Measurements from ENCODE around the gene MLLT11. TPM values are rescaled to one million over a fixed set of nuclear protein-coding genes. Genes with fewer than 3 reads are reported as not detected.

MLLT11 gene
- total and polyA plus RNA-seq, 4 donors: 0.96 to 1.4 (median 1.2) TPM

DNA sequence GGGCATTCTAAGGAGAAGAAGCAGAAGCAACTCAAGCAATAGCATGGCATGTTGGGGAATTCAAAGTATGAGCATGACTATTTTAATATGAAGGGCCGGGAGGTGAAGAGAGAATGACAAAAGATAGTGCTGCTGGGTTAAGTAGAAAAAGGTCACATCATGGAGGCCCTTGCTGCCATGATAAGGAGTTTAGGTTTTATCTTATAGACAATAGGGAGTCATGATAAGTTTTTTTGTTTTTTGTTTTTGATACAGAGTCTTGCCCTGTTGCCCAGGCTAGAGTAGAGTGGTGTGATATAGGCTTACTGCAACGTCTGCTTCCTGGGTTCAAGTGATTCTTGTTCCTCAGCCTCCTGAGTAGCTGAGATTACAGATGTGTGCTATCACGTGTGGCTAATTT, 20.7 kb upstream of the MLLT11 start:
- TF ChIP-seq CTCF (IDR thresholded peaks at IDR 0.05; ENCODE audit: control extremely low read depth, extremely low read depth): no peak
- H3K27me3 ChIP-seq (ENCODE audit: control insufficient read depth in 3 of 3, insufficient read depth in 3 of 3, low read length in 2 of 3): no peaks in the 10 kb centered on the region
- H3K27ac ChIP-seq (ENCODE audit: low read depth in 1 of 2, low read length in 1 of 2): no peak overlapping the region
- peaks cover 0 to 12% (median 0%) of the 10 kb centered on the region in 5 donors for H3K4me1 ChIP-seq (ENCODE audit: control insufficient read depth in 5 of 5, insufficient read depth in 5 of 5, low read length in 5 of 5)
- DNase-seq: no peak
- WGBS, 2 donors: 91 to 96% methylated on average over 3 of the region's 3 CpGs
- ATAC-seq (ENCODE audit: insufficient read depth, low FRiP score): no peak
- H3K9ac ChIP-seq (ENCODE audit: insufficient read depth in 1 of 2, low read length in 2 of 2): no peak overlapping the region
- H3K4me3 ChIP-seq: no peak overlapping the region
- no peaks in the 10 kb centered on the region for H3K9me3 ChIP-seq (ENCODE audit: control insufficient read depth in 4 of 4, insufficient read depth in 3 of 4, low read length in 3 of 4)
- H3K36me3 ChIP-seq (ENCODE audit: control insufficient read depth in 4 of 4, insufficient read depth in 4 of 4, low read length in 4 of 4): peaks cover 0 to 10% (median 5%) of the 10 kb centered on the region in 4 donors

DNA sequence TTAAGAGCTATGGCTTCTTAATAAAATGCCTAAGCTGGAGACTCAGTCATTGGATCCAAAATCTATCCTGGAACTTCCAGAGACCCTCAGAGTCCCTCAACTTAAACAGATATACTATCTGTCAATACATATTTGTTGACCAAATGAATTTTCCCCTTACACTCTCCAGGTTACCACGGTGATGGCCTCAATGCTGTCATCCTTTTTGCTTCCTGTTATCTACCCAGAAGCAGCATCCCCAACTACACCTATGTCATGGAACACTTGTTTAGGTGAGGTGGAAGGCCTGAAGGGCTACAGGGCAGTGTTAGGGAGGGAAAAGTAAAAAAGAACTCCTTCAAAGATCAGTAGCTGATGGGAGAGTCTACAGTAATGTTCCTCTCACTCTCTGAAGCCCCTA, 17.0 kb upstream of the MLLT11 start:
- ATAC-seq (ENCODE audit: insufficient read depth, low FRiP score): no peak
- H3K27ac ChIP-seq (ENCODE audit: low read depth in 1 of 2, low read length in 1 of 2): no peak overlapping the region
- no peaks in the 10 kb centered on the region for H3K27me3 ChIP-seq (ENCODE audit: control insufficient read depth in 3 of 3, insufficient read depth in 3 of 3, low read length in 2 of 3)
- H3K9me3 ChIP-seq (ENCODE audit: control insufficient read depth in 4 of 4, insufficient read depth in 3 of 4, low read length in 3 of 4): no peaks in the 10 kb centered on the region
- no peaks in the 10 kb centered on the region for H3K36me3 ChIP-seq (ENCODE audit: control insufficient read depth in 4 of 4, insufficient read depth in 4 of 4, low read length in 4 of 4)
- H3K9ac ChIP-seq (ENCODE audit: insufficient read depth in 1 of 2, low read length in 2 of 2): no peak overlapping the region
- no peak overlapping the region for H3K4me3 ChIP-seq
- WGBS, 2 donors: 90 to 91% methylated on average over 1 of the region's 1 CpG
- no peak for DNase-seq
- no peak for TF ChIP-seq CTCF (IDR thresholded peaks at IDR 0.05; ENCODE audit: control extremely low read depth, extremely low read depth)
- H3K4me1 ChIP-seq (ENCODE audit: control insufficient read depth in 5 of 5, insufficient read depth in 5 of 5, low read length in 5 of 5): peaks cover 0 to 5% (median 2%) of the 10 kb centered on the region in 5 donors

DNA sequence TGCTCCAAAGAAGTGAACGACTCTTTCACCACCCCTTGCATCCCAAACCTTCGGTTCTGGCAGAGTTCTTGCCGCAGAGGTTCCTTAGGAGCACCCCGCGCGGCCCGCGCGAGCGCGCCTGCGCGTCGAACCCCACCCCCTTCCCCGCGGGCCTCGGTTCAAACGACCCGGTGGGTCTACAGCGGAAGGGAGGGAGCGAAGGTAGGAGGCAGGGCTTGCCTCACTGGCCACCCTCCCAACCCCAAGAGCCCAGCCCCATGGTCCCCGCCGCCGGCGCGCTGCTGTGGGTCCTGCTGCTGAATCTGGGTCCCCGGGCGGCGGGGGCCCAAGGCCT, 12.6 kb upstream of the MLLT11 start, which contains the start of gene C1orf56:
Gene C1orf56 (plus strand): TSS at position 161 of the 334 bp plus-strand sequence. CDS start 97 bp downstream, at position 258.
- DNase-seq: peak; percentile 78 to 88 (median 80)
- peaks cover 0 to 9% (median 4%) of the 10 kb centered on the region in 5 donors for H3K4me1 ChIP-seq (ENCODE audit: control insufficient read depth in 5 of 5, insufficient read depth in 5 of 5, low read length in 5 of 5)
- H3K27ac ChIP-seq (ENCODE audit: low read depth in 1 of 2, low read length in 1 of 2): peak within 1 kb of the TSS; percentile 88 to 90

More for the DNA sequence above, 12.6 kb upstream of the MLLT11 start, which contains the start of gene C1orf56:
- H3K36me3 ChIP-seq (ENCODE audit: control insufficient read depth in 4 of 4, insufficient read depth in 4 of 4, low read length in 4 of 4): peaks cover 8 to 13% (median 9%) of the 10 kb centered on the region in 4 donors
- TF ChIP-seq CTCF (IDR thresholded peaks at IDR 0.05; ENCODE audit: control extremely low read depth, extremely low read depth): no peak
- 0 to 1% methylated on average over 29 of the region's 29 CpGs for WGBS, 2 donors
- H3K4me3 ChIP-seq: peak within 1 kb of the TSS; percentile 69
- H3K9ac ChIP-seq (ENCODE audit: insufficient read depth in 1 of 2, low read length in 2 of 2): peak within 1 kb of the TSS; percentile 58 to 76
- peak; percentile 86 for ATAC-seq (ENCODE audit: insufficient read depth, low FRiP score)
- no peaks in the 10 kb centered on the region for H3K27me3 ChIP-seq (ENCODE audit: control insufficient read depth in 3 of 3, insufficient read depth in 3 of 3, low read length in 2 of 3)
- no peaks in the 10 kb centered on the region for H3K9me3 ChIP-seq (ENCODE audit: control insufficient read depth in 4 of 4, insufficient read depth in 3 of 4, low read length in 3 of 4)

Data from lung (tissue), 12 donors.